Lung (tissue), 12 donors: ENCODE measurements around the gene CACNA1A. TPM values are rescaled to one million over a fixed set of nuclear protein-coding genes. Genes with fewer than 3 reads are reported as not detected.

Experiments used
- ATAC-seq: fragments of 200-7000 bp; cut with Tn5 transposase; one replicate; pipeline ENCODE4 v1.9.1; 2020; ENCODE audit warnings: moderate number of reproducible peaks; ENCODE audit not compliant: insufficient read depth, low FRiP score
- DNase-seq, 3 donors: peaks; one replicate each; pipeline ENCODE4 v3.0.0-alpha.2; 2013 to 2017
- H3K27ac ChIP-seq, 2 donors: one replicate each; pipeline ENCODE4 v1.5.1; 2013; ENCODE audit warnings: mild to moderate bottlenecking in 2 of 2, moderate library complexity in 2 of 2, control low read depth in 1 of 2, inconsistent platforms in 1 of 2, low read depth in 1 of 2, low read length in 1 of 2
- H3K27me3 ChIP-seq, 3 donors: one replicate each; pipeline ENCODE4 v1.5.1; 2013; ENCODE audit warnings: low read length in 2 of 3; ENCODE audit not compliant: control insufficient read depth in 3 of 3, insufficient read depth in 3 of 3
- H3K36me3 ChIP-seq, 4 donors: one replicate each; pipeline ENCODE4 v1.5.1; 2013; ENCODE audit warnings: low read length in 4 of 4, mild to moderate bottlenecking in 1 of 4, moderate library complexity in 1 of 4; ENCODE audit not compliant: control insufficient read depth in 4 of 4, insufficient read depth in 4 of 4
- H3K4me1 ChIP-seq, 5 donors: one replicate each; pipeline ENCODE4 v1.5.1; 2013; ENCODE audit warnings: low read length in 5 of 5, mild to moderate bottlenecking in 2 of 5, moderate library complexity in 1 of 5; ENCODE audit not compliant: control insufficient read depth in 5 of 5, insufficient read depth in 5 of 5
- H3K4me3 ChIP-seq: one replicate; pipeline ENCODE4 v1.5.1; 2013; ENCODE audit warnings: mild to moderate bottlenecking, control low read depth, moderate library complexity
- H3K9ac ChIP-seq, 2 donors: one replicate each; pipeline ENCODE4 v1.5.1; 2013; ENCODE audit warnings: low read length in 2 of 2, control low read depth in 1 of 2; ENCODE audit not compliant: insufficient read depth in 1 of 2
- H3K9me3 ChIP-seq, 4 donors: one replicate each; pipeline ENCODE4 v1.5.1; 2013; ENCODE audit warnings: low read length in 3 of 4, mild to moderate bottlenecking in 1 of 4, moderate library complexity in 1 of 4; ENCODE audit not compliant: control insufficient read depth in 4 of 4, insufficient read depth in 3 of 4
- whole genome bisulfite sequencing, 2 donors: extraction: QIAGEN DNeasy Blood & Tissue Kit; methylation state at CpG; one replicate each; pipeline ENCODE4 v1.1.7; 2013; 5-methylcytosine and 5-hydroxymethylcytosine counted together
- polyA plus RNA-seq, 2 donors: library from polyadenylated mRNA; stranded (reverse); fragments of 200-250 nt; gene quantifications; one replicate each; pipeline ENCODE4 v1.2.1, GENCODE V29; 2013
- total RNA-seq, 2 donors: library from RNA; depleted of rRNA in 1 of 2; stranded (reverse); fragments of >200 nt in 1 of 2; gene quantifications; one replicate each; pipeline ENCODE4 v1.2.1, GENCODE V29; 2014 to 2021
- TF ChIP-seq, protein P1 (sequence below): IDR thresholded peaks from 2 replicates; pipeline ENCODE4 v1.5.1; 2012; ENCODE audit warnings: mild to moderate bottlenecking; ENCODE audit errors: control extremely low read depth, extremely low read depth
- donor health status: control.
- donor health status: control.
- donor health status: Bipolar disorder and iron deficiency.
- donor health status: healthy.
- donor health status: DM: yes; HTN: yes; CAD: no.

Gene CACNA1A
- total and polyA plus RNA-seq, 4 donors, result 0.27 to 1.00 (median 0.75) TPM

DNA sequence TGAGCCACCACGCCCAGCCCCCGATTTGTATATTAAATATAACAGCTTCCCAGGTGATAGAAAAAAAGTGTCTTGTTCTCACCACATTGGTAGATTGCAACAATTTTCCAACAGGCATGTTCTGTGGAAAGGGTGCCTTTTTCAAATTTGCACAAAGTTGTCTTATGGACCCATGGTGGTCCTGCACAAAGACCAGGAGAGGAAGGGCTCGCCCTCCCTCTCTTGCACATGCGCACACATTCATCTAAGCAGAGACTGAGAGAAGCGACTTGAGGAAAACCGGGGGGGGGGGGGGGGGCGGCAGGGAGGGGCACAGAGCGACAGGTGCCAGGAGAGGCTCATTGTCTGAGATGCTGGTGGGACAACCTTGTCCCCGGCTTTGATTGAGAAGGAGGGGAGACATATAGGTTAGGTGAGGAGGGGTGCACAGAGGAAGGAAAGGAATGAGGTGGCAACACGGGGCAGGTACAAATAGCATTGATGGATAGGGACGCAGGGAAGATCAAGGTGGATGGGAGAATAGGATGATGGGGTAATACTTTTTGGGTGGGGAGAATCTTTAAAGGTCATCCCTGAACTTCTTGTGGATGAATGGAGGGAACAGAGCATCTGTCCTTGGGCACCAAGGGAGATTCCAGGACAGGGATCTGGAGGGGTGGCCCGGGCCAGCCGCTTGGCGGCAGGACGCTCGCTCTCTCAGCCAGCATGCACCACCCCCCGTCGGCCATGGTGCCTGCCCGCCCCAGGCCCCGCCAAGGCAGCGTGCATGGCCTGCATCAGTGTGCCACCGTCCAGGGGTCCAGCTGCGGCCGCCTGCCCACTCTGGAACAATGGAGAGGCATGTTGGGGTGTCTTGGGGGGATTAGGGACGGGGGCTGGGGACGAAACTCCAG lies 280.1 kb downstream of the CACNA1A start:
- H3K9me3 ChIP-seq, result no peaks in the 10 kb centered on the region
- DNase-seq, result no peak

DNA sequence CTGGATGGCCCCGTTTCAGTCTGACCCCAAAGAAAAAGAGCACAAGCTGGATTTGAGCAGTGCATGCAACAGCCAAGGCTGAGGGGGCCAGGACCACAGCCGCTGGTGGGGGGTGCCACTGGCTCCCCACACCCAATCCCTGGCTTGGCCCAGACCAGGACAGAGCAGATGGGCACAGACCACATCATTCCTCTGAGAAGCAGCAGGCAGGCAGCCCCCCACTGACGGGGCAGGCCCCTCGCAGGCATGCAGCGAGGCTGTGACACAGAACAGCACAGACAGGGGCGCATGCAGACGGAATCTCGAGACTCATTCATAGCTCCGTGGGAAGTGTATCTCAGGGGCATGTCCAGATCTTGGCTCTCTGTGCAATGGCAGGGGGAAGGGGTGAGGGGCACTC lies 281.2 kb downstream of the CACNA1A start:
- WGBS, 2 donors, result 67 to 84% methylated on average over 9 of the region's 9 CpGs
- H3K4me3 ChIP-seq, result no peak overlapping the region
- peaks cover 0 to 3% (median 0%) of the 10 kb centered on the region in 4 donors for H3K9me3 ChIP-seq
- no peak for DNase-seq
- no peak for ATAC-seq
- H3K9ac ChIP-seq, result no peak overlapping the region
- H3K27me3 ChIP-seq, result no peaks in the 10 kb centered on the region
- no peaks in the 10 kb centered on the region for H3K36me3 ChIP-seq
- TF ChIP-seq, protein P1, sequence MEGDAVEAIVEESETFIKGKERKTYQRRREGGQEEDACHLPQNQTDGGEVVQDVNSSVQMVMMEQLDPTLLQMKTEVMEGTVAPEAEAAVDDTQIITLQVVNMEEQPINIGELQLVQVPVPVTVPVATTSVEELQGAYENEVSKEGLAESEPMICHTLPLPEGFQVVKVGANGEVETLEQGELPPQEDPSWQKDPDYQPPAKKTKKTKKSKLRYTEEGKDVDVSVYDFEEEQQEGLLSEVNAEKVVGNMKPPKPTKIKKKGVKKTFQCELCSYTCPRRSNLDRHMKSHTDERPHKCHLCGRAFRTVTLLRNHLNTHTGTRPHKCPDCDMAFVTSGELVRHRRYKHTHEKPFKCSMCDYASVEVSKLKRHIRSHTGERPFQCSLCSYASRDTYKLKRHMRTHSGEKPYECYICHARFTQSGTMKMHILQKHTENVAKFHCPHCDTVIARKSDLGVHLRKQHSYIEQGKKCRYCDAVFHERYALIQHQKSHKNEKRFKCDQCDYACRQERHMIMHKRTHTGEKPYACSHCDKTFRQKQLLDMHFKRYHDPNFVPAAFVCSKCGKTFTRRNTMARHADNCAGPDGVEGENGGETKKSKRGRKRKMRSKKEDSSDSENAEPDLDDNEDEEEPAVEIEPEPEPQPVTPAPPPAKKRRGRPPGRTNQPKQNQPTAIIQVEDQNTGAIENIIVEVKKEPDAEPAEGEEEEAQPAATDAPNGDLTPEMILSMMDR, result no peak
- H3K27ac ChIP-seq, result no peak overlapping the region
- no peaks in the 10 kb centered on the region for H3K4me1 ChIP-seq

More for the DNA sequence above, 280.1 kb downstream of the CACNA1A start:
- H3K9ac ChIP-seq, result no peak overlapping the region
- no peak overlapping the region for H3K27ac ChIP-seq
- no peak overlapping the region for H3K4me3 ChIP-seq
- no peaks in the 10 kb centered on the region for H3K27me3 ChIP-seq
- TF ChIP-seq, protein P1, result no peak
- no peaks in the 10 kb centered on the region for H3K4me1 ChIP-seq
- ATAC-seq, result no peak
- 82 to 89% methylated on average over 26 of the region's 26 CpGs for WGBS, 2 donors
- no peaks in the 10 kb centered on the region for H3K36me3 ChIP-seq

DNA sequence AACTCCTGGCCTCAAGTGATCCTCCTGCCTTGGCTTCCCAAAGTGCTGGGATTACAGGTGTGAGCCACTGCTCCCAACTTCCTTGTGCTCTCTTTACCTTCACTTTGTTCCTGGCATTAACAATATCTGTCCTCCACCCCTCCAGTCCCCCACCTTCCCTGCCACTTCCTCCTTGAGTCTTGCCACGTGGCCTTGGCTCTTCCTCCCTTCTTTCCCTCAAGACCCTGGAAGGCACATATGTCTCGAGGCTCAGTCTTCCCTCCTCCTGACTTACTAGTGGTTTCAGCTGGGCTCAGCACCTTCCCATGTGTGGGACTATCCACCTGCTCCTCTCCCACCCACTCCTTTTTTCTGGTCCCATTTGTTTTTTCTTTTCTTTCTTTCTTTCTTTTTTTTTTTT lies 285.4 kb downstream of the CACNA1A start:
- WGBS, 2 donors, result 17 to 40% methylated on average over 2 of the region's 2 CpGs
- Histone ChIP-seq H3K9me3 (peaks cover 0 to 3% (median 0%) of the 10 kb centered on the region in 4 donors), H3K27me3 (no peaks in the 10 kb centered on the region), H3K36me3 (no peaks in the 10 kb centered on the region), H3K4me3 (no peak overlapping the region), H3K27ac (no peak overlapping the region), H3K4me1 (no peaks in the 10 kb centered on the region), H3K9ac (no peak overlapping the region)
- ATAC-seq (no peak), DNase-seq (no peak)
- TF ChIP-seq, protein P1, result no peak
